NCI-H1436 treated with DMSO at 0.1 percent for 48 hours (cell line): Measurements from ENCODE around the gene PNMT.
A peak's percentile ranks its signal among the peaks of the same experiment; 100 is the strongest.

Source experiments
- DNase-seq: peaks from one replicate; lab custom pipeline; 2025; lab: John Stamatoyannopoulos, UW

Gene PNMT

GRCh38 chr17:39669897-39670735, 1.9 kb downstream of the PNMT start:
- no peak for DNase-seq

GRCh38 chr17:39670746-39671145, 2.5 kb downstream of the PNMT start:
- no peak for DNase-seq

GRCh38 chr17:39671651-39672521, 3.6 kb downstream of the PNMT start:
- no peak for DNase-seq

GRCh38 chr17:39672522-39673334, 4.5 kb downstream of the PNMT start:
- DNase-seq: no peak

- no peak for DNase-seq
Measured at GRCh38 chr17:39673335-39674081, 5.3 kb downstream of the PNMT start.

GRCh38 chr17:39674179-39674578, 5.9 kb downstream of the PNMT start:
- no peak for DNase-seq

GRCh38 chr17:39674702-39675389, 6.6 kb downstream of the PNMT start:
- DNase-seq: peak; percentile 88

GRCh38 chr17:39675390-39676082, 7.3 kb downstream of the PNMT start:
- DNase-seq: no peak

- peak; percentile 75 for DNase-seq
Measured at GRCh38 chr17:39676198-39676819, 8.1 kb downstream of the PNMT start.

- DNase-seq: no peak
Measured at GRCh38 chr17:39677072-39677471, 8.8 kb downstream of the PNMT start.

GRCh38 chr17:39677542-39678339, 9.5 kb downstream of the PNMT start:
- DNase-seq: no peak

- DNase-seq: no peak
Measured at GRCh38 chr17:39678340-39679116, 10.3 kb downstream of the PNMT start.

- DNase-seq: no peak
Measured at GRCh38 chr17:39679521-39680192, 11.4 kb downstream of the PNMT start.

- no peak for DNase-seq
Measured at GRCh38 chr17:39683295-39683939, 15.2 kb downstream of the PNMT start.

GRCh38 chr17:39684369-39685192, 16.3 kb downstream of the PNMT start:
- DNase-seq: no peak

- DNase-seq: no peak
Measured at GRCh38 chr17:39687101-39687545, 18.9 kb downstream of the PNMT start.
